ENCODE measurements around the gene CCDC88C.
A peak's percentile ranks its signal among the peaks of the same experiment; 100 is the strongest.

The CCDC88C gene

GRCh38 chr14:91396959-91397815, 20.4 kb downstream of the CCDC88C start:
- DNase-seq (ENCODE audit: low read depth), result peak; percentile 55

GRCh38 chr14:91396013-91396660, 21.5 kb downstream of the CCDC88C start:
- DNase-seq (ENCODE audit: low read depth), result no peak

GRCh38 chr14:91395466-91395865, 22.2 kb downstream of the CCDC88C start:
- DNase-seq (ENCODE audit: low read depth), result no peak

GRCh38 chr14:91394105-91395081, 23.2 kb downstream of the CCDC88C start:
- DNase-seq (ENCODE audit: low read depth), result no peak

- DNase-seq (ENCODE audit: low read depth), result no peak
These were observed 24.9 kb downstream of the CCDC88C start for GRCh38 chr14:91392623-91393303.

- DNase-seq (ENCODE audit: low read depth), result no peak
These were observed 27.3 kb downstream of the CCDC88C start for GRCh38 chr14:91390165-91390778.

GRCh38 chr14:91389150-91389549, 28.5 kb downstream of the CCDC88C start:
- DNase-seq (ENCODE audit: low read depth), result no peak

- DNase-seq (ENCODE audit: low read depth), result no peak
These were observed 29.1 kb downstream of the CCDC88C start for GRCh38 chr14:91388551-91388975.

- DNase-seq (ENCODE audit: low read depth), result no peak
These were observed 29.7 kb downstream of the CCDC88C start for GRCh38 chr14:91387951-91388381.

- no peak for DNase-seq (ENCODE audit: low read depth)
These were observed 30.3 kb downstream of the CCDC88C start for GRCh38 chr14:91387169-91387835.

- no peak for DNase-seq (ENCODE audit: low read depth)
These were observed 31.9 kb downstream of the CCDC88C start for GRCh38 chr14:91385697-91386096.

- no peak for DNase-seq (ENCODE audit: low read depth)
These were observed 32.4 kb downstream of the CCDC88C start for GRCh38 chr14:91385224-91385623.

- DNase-seq (ENCODE audit: low read depth), result no peak
These were observed 34.2 kb downstream of the CCDC88C start for GRCh38 chr14:91383439-91383838.

GRCh38 chr14:91381801-91382670, 35.6 kb downstream of the CCDC88C start:
- no peak for DNase-seq (ENCODE audit: low read depth)

GRCh38 chr14:91380610-91381371, 36.8 kb downstream of the CCDC88C start:
- DNase-seq (ENCODE audit: low read depth), result no peak

- no peak for DNase-seq (ENCODE audit: low read depth)
These were observed 37.5 kb downstream of the CCDC88C start for GRCh38 chr14:91380123-91380522.

GRCh38 chr14:91379579-91379932, 38.1 kb downstream of the CCDC88C start:
- DNase-seq (ENCODE audit: low read depth), result no peak

- no peak for DNase-seq (ENCODE audit: low read depth)
These were observed 38.6 kb downstream of the CCDC88C start for GRCh38 chr14:91378930-91379578.
